GM10266 (cell line): ENCODE measurements around the gene ZNF319.
A peak's percentile ranks its signal among the peaks of the same experiment; 100 is the strongest.

Source experiments
- DNase-seq: peaks from one replicate; pipeline ENCODE4 v3.0.0; 2012; ENCODE audit errors: extremely low spot score
- CTCF ChIP-seq: IDR thresholded peaks from 2 replicates; pipeline ENCODE4 v1.5.1; 2012; ENCODE audit warnings: mild to moderate bottlenecking, low read depth; ENCODE audit not compliant: control insufficient read depth, insufficient read depth; ENCODE audit errors: missing control alignments

ZNF319 gene

GRCh38 chr16:58041628-58041955 lies 41.1 kb upstream of the ZNF319 start:
- DNase-seq: peak; percentile 11
- TF ChIP-seq CTCF: no peak

- DNase-seq: no peak
- no peak for TF ChIP-seq CTCF
Measured at GRCh38 chr16:58040945-58041627, 40.6 kb upstream of the ZNF319 start.

GRCh38 chr16:58040496-58040846 lies 40.0 kb upstream of the ZNF319 start:
- no peak for TF ChIP-seq CTCF
- DNase-seq: no peak

- no peak for DNase-seq
- TF ChIP-seq CTCF: no peak
Measured at GRCh38 chr16:58039829-58040495, 39.5 kb upstream of the ZNF319 start.

GRCh38 chr16:58038219-58038641 lies 37.8 kb upstream of the ZNF319 start:
- TF ChIP-seq CTCF: no peak
- DNase-seq: peak; percentile 13

GRCh38 chr16:58037365-58038057 lies 37.0 kb upstream of the ZNF319 start:
- DNase-seq: peak; percentile 13
- no peak for TF ChIP-seq CTCF

- TF ChIP-seq CTCF: no peak
- no peak for DNase-seq
Measured at GRCh38 chr16:58036943-58037342, 36.5 kb upstream of the ZNF319 start.
